GM21423 (cell line): ENCODE results near the gene GGA3.
A peak's percentile ranks its signal among the peaks of the same experiment; 100 is the strongest.
"Not testable (repeated sequence)": the region's sequence is repeated elsewhere in the genome, so short reads cannot be mapped to it uniquely, and the experiment has no call there.

Source experiments
- ATAC-seq: cut with Tn5 transposase; IDR thresholded peaks from one replicate; pipeline ENCODE4 v1.9.1; 2021; ENCODE audit warnings: mild to moderate bottlenecking, moderate library complexity; ENCODE audit not compliant: unreplicated experiment

Gene GGA3

GRCh38 chr17:75261336-75262111, at the start of gene GGA3, which contains the start of gene MRPS7:
TSS of gene GGA3 (minus strand) at chr17:75261606. CDS start at chr17:75261587, 19 bp downstream.
TSS of gene MRPS7 (plus strand) at chr17:75261879. CDS start at chr17:75261901, 22 bp downstream.
- ATAC-seq, result peak; percentile 92

GRCh38 chr17:75308732-75309629, 47.6 kb upstream of the GGA3 start:
- ATAC-seq, result no peak

GRCh38 chr17:75307957-75308731, 46.7 kb upstream of the GGA3 start:
- ATAC-seq, result no peak

GRCh38 chr17:75301502-75302206, 40.2 kb upstream of the GGA3 start:
- no peak for ATAC-seq

- ATAC-seq, result no peak
These were observed 39.6 kb upstream of the GGA3 start for GRCh38 chr17:75301049-75301448.

GRCh38 chr17:75300280-75300679, 38.9 kb upstream of the GGA3 start:
- no peak for ATAC-seq

- peak; percentile 71 for ATAC-seq
These were observed 34.1 kb upstream of the GGA3 start for GRCh38 chr17:75295201-75296158.

- ATAC-seq, result not testable (repeated sequence)
These were observed 31.5 kb upstream of the GGA3 start for GRCh38 chr17:75292810-75293448.

- ATAC-seq, result peak; percentile 30
These were observed 28.5 kb upstream of the GGA3 start for GRCh38 chr17:75289832-75290337.

- peak; percentile 89 for ATAC-seq
These were observed 27.9 kb upstream of the GGA3 start, which contains the start of gene SLC25A19 for GRCh38 chr17:75289115-75289831. TSS of gene SLC25A19 (minus strand) at chr17:75289433. CDS start at chr17:75286764, 2,669 bp downstream.

GRCh38 chr17:75288770-75289114, 27.3 kb upstream of the GGA3 start:
- no peak for ATAC-seq

GRCh38 chr17:75288359-75288758, 27.0 kb upstream of the GGA3 start:
- no peak for ATAC-seq

GRCh38 chr17:75287221-75287620, 25.8 kb upstream of the GGA3 start:
- no peak for ATAC-seq

- no peak for ATAC-seq
These were observed 23.7 kb upstream of the GGA3 start for GRCh38 chr17:75285123-75285522.

GRCh38 chr17:75280189-75280588, 18.8 kb upstream of the GGA3 start:
- not testable (repeated sequence) for ATAC-seq

GRCh38 chr17:75277664-75278071, 16.3 kb upstream of the GGA3 start:
- ATAC-seq, result no peak

- ATAC-seq, result no peak
These were observed 12.7 kb upstream of the GGA3 start for GRCh38 chr17:75273977-75274708.
